GM20000 (cell line): ENCODE measurements around the gene SLC6A7.

Experiments
- DNase-seq: peaks from one replicate; pipeline ENCODE4 v3.0.0; 2012; ENCODE audit warnings: low spot score
- CTCF ChIP-seq: IDR thresholded peaks from 2 replicates; pipeline ENCODE4 v1.5.1; 2012; ENCODE audit warnings: mild to moderate bottlenecking, control low read depth; ENCODE audit errors: extremely low read depth, missing control alignments

Gene SLC6A7

GRCh38 chr5:150166650-150167511 lies 23.0 kb upstream of the SLC6A7 start, which contains the start of gene CDX1:
Gene CDX1, plus strand, starts transcription at chr5:150166778. Its CDS starts 99 bp downstream, at chr5:150166877.
- DNase-seq, result no peak
- no peak for TF ChIP-seq CTCF

GRCh38 chr5:150167512-150167850 lies 22.4 kb upstream of the SLC6A7 start:
- DNase-seq, result no peak
- no peak for TF ChIP-seq CTCF

GRCh38 chr5:150167908-150168307 lies 22.0 kb upstream of the SLC6A7 start:
- TF ChIP-seq CTCF, result peak; percentile 12
- no peak for DNase-seq

GRCh38 chr5:150168864-150169263 lies 21.0 kb upstream of the SLC6A7 start:
- no peak for TF ChIP-seq CTCF
- no peak for DNase-seq

- DNase-seq, result no peak
- no peak for TF ChIP-seq CTCF
These were observed 17.7 kb upstream of the SLC6A7 start for GRCh38 chr5:150172145-150172544.

GRCh38 chr5:150172556-150172955 lies 17.3 kb upstream of the SLC6A7 start:
- TF ChIP-seq CTCF, result no peak
- DNase-seq, result no peak

- DNase-seq, result no peak
- no peak for TF ChIP-seq CTCF
These were observed 16.7 kb upstream of the SLC6A7 start for GRCh38 chr5:150173161-150173560.
